ENCODE measurements around the gene POLR1H.
A peak's percentile ranks its signal among the peaks of the same experiment; 100 is the strongest.

GRCh38 chr6:30013291-30013922 is 47.7 kb upstream of the POLR1H start:
- TF ChIP-seq CTCF (IDR thresholded peaks at IDR 0.05), result peak; percentile 34 to 90 (median 70)
- no peak for TF ChIP-seq POLR2A (IDR thresholded peaks at IDR 0.05)
